Smooth muscle cell (in vitro differentiated cells): ENCODE results near the gene GRIFIN. TPM values are rescaled to one million over a fixed set of nuclear protein-coding genes. Genes with fewer than 3 reads are reported as not detected.

Source experiments
- DNase-seq: peaks from one replicate; lab custom pipeline; 2025; ENCODE audit not compliant: unreplicated experiment; lab: John Stamatoyannopoulos, UW
- H2AFZ ChIP-seq: fragments of 200-600 bp; sonication (generic); 2 replicates; pipeline ENCODE4 v1.6.0; 2016; ENCODE audit warnings: antibody characterized with exemption, low read depth, mild to moderate bottlenecking
- H3F3A ChIP-seq: fragments of 200-600 bp; sonication (generic); 2 replicates; pipeline ENCODE4 v1.6.0; 2017; ENCODE audit warnings: antibody characterized with exemption, low read depth
- H3K27ac ChIP-seq: fragments of 200-600 bp; sonication (generic); 2 replicates; pipeline ENCODE4 v1.5.1; 2016; ENCODE audit warnings: low read depth, mild to moderate bottlenecking
- H3K27me3 ChIP-seq: fragments of 200-600 bp; sonication (generic); 2 replicates; pipeline ENCODE4 v1.6.1; 2016; ENCODE audit warnings: low read depth, mild to moderate bottlenecking
- H3K36me3 ChIP-seq: fragments of 200-600 bp; sonication (generic); 2 replicates; pipeline ENCODE4 v1.5.1; 2016; ENCODE audit warnings: low read depth
- H3K4me1 ChIP-seq: fragments of 200-600 bp; sonication (generic); 2 replicates; pipeline ENCODE4 v1.5.1; 2016; ENCODE audit warnings: low read depth
- H3K4me2 ChIP-seq: fragments of 200-600 bp; sonication (generic); 2 replicates; pipeline ENCODE4 v1.6.0; 2016; ENCODE audit warnings: mild to moderate bottlenecking
- H3K4me3 ChIP-seq: fragments of 200-600 bp; sonication (generic); 2 replicates; pipeline ENCODE4 v1.5.1; 2016; ENCODE audit warnings: mild to moderate bottlenecking
- H3K79me2 ChIP-seq: fragments of 200-600 bp; sonication (generic); 2 replicates; pipeline ENCODE4 v1.6.0; 2016; ENCODE audit warnings: low read depth, mild to moderate bottlenecking
- H3K9ac ChIP-seq: fragments of 200-600 bp; sonication (generic); 2 replicates; pipeline ENCODE4 v1.6.0; 2016; ENCODE audit warnings: low read depth
- H3K9me3 ChIP-seq: fragments of 200-600 bp; sonication (generic); replicated peaks from 2 replicates; pipeline ENCODE4 v1.5.1; 2016; ENCODE audit warnings: low read depth
- H4K20me1 ChIP-seq: fragments of 200-600 bp; sonication (generic); 2 replicates; pipeline ENCODE4 v1.6.0; 2016; ENCODE audit warnings: low read depth
- CTCF ChIP-seq: fragments of 200-600 bp; sonication (generic); IDR thresholded peaks from 2 replicates; pipeline ENCODE4 v1.5.1; 2017; ENCODE audit warnings: borderline replicate concordance, mild to moderate bottlenecking, antibody characterized with exemption; ENCODE audit not compliant: insufficient read depth, poor library complexity, severe bottlenecking
- WGBS: methylation state at CpG from one replicate; pipeline ENCODE4 v1.1.7; 2016; ENCODE audit warnings: low lambda C conversion rate; 5-methylcytosine and 5-hydroxymethylcytosine counted together
- polyA plus RNA-seq: library from polyadenylated mRNA; unstranded; fragments of >200 nt; fragmentation: Nextera tagmentation; extraction: Ambion mirVana; gene quantifications from 2 replicates; pipeline ENCODE4 v1.2.1, GENCODE V29; 2016
- total RNA-seq: library from RNA; depleted of rRNA; stranded (reverse); fragments of >200 nt; gene quantifications from 2 replicates; pipeline ENCODE4 v1.2.3, GENCODE V29; 2014

GRIFIN gene
- total and polyA plus RNA-seq, 2 experiments from 2014 or later = not detected

GRCh38 chr7:2523461-2523936 lies 47.3 kb upstream of the GRIFIN start:
- DNase-seq = no peak
- no peak overlapping the region for H2AFZ ChIP-seq
- peak overlapping the region; percentile 49 for H3K9ac ChIP-seq
- peaks cover 58% of the 10 kb centered on the region for H3K4me1 ChIP-seq
- no peaks in the 10 kb centered on the region for H3K27me3 ChIP-seq
- H3F3A ChIP-seq = peaks cover 36% of the 10 kb centered on the region
- peak overlapping the region; percentile 59 for H3K4me3 ChIP-seq
- H3K4me2 ChIP-seq = peak overlapping the region; percentile 93
- no peaks in the 10 kb centered on the region for H3K36me3 ChIP-seq
- 25% methylated on average over 22 of the region's 22 CpGs for WGBS
- no peak for TF ChIP-seq CTCF
- peak overlapping the region; percentile 84 for H3K27ac ChIP-seq
- H3K9me3 ChIP-seq = no peaks in the 10 kb centered on the region
- H3K79me2 ChIP-seq = peaks cover 45% of the 10 kb centered on the region
- peaks cover 82% of the 10 kb centered on the region for H4K20me1 ChIP-seq

- no peak for TF ChIP-seq CTCF
Observed at GRCh38 chr7:2522780-2523433, 46.7 kb upstream of the GRIFIN start.

GRCh38 chr7:2521952-2522591 lies 45.9 kb upstream of the GRIFIN start:
- no peak overlapping the region for H2AFZ ChIP-seq
- no peak for TF ChIP-seq CTCF
- no peak for DNase-seq
- peak overlapping the region; percentile 49 for H3K9ac ChIP-seq
- H3K36me3 ChIP-seq = no peaks in the 10 kb centered on the region
- H3K9me3 ChIP-seq = no peaks in the 10 kb centered on the region
- peaks cover 45% of the 10 kb centered on the region for H3K79me2 ChIP-seq
- H4K20me1 ChIP-seq = peaks cover 70% of the 10 kb centered on the region
- peak overlapping the region; percentile 59 for H3K4me3 ChIP-seq
- H3K4me2 ChIP-seq = peak overlapping the region; percentile 93
- peaks cover 37% of the 10 kb centered on the region for H3F3A ChIP-seq
- 32% methylated on average over 17 of the region's 17 CpGs for WGBS
- peaks cover 65% of the 10 kb centered on the region for H3K4me1 ChIP-seq
- H3K27ac ChIP-seq = peak overlapping the region; percentile 84
- no peaks in the 10 kb centered on the region for H3K27me3 ChIP-seq

More at GRCh38 chr7:2522780-2523433, 46.7 kb upstream of the GRIFIN start:
- peak overlapping the region; percentile 84 for H3K27ac ChIP-seq
- peaks cover 59% of the 10 kb centered on the region for H3K4me1 ChIP-seq
- H3K4me2 ChIP-seq = peak overlapping the region; percentile 93
- H3K27me3 ChIP-seq = no peaks in the 10 kb centered on the region
- no peak for DNase-seq
- WGBS = 31% methylated on average over 19 of the region's 19 CpGs
- H2AFZ ChIP-seq = no peak overlapping the region
- H3K79me2 ChIP-seq = peaks cover 45% of the 10 kb centered on the region
- no peaks in the 10 kb centered on the region for H3K36me3 ChIP-seq
- peak overlapping the region; percentile 49 for H3K9ac ChIP-seq
- peaks cover 77% of the 10 kb centered on the region for H4K20me1 ChIP-seq
- peaks cover 36% of the 10 kb centered on the region for H3F3A ChIP-seq
- no peaks in the 10 kb centered on the region for H3K9me3 ChIP-seq
- peak overlapping the region; percentile 59 for H3K4me3 ChIP-seq
